BLaER1 (cell line): Measurements from ENCODE around the gene CACNG8.
A peak's percentile ranks its signal among the peaks of the same experiment; 100 is the strongest.
"Not testable (repeated sequence)": the region's sequence is repeated elsewhere in the genome, so short reads cannot be mapped to it uniquely, and the experiment has no call there.

Experiments
- H3K27ac ChIP-seq: shearing (Covaris generic); formaldehyde crosslinking; 2 replicates; pipeline ENCODE4 v1.8.1; 2022
- H3K27me3 ChIP-seq: shearing (Covaris generic); formaldehyde crosslinking; 2 replicates; pipeline ENCODE4 v1.8.1; 2022
- H3K36me3 ChIP-seq: shearing (Covaris generic); formaldehyde crosslinking; 2 replicates; pipeline ENCODE4 v1.8.1; 2022
- H3K4me1 ChIP-seq: shearing (Covaris generic); formaldehyde crosslinking; 2 replicates; pipeline ENCODE4 v1.8.1; 2022
- H3K4me2 ChIP-seq: shearing (Covaris generic); formaldehyde crosslinking; 2 replicates; pipeline ENCODE4 v1.8.1; 2022
- H3K4me3 ChIP-seq: shearing (Covaris generic); formaldehyde crosslinking; 2 replicates; pipeline ENCODE4 v1.8.1; 2022
- H3K9ac ChIP-seq: shearing (Covaris generic); formaldehyde crosslinking; 2 replicates; pipeline ENCODE4 v1.8.1; 2022
- H3K9me3 ChIP-seq: shearing (Covaris generic); formaldehyde crosslinking; 2 replicates; pipeline ENCODE4 v1.8.1; 2022
- H4K20me1 ChIP-seq: shearing (Covaris generic); formaldehyde crosslinking; 2 replicates; pipeline ENCODE4 v1.8.1; 2022
- Cebpa-rat ChIP-seq: shearing (Covaris generic); IDR thresholded peaks from 2 replicates; pipeline ENCODE4 v1.8.1; 2022

The CACNG8 gene

DNA sequence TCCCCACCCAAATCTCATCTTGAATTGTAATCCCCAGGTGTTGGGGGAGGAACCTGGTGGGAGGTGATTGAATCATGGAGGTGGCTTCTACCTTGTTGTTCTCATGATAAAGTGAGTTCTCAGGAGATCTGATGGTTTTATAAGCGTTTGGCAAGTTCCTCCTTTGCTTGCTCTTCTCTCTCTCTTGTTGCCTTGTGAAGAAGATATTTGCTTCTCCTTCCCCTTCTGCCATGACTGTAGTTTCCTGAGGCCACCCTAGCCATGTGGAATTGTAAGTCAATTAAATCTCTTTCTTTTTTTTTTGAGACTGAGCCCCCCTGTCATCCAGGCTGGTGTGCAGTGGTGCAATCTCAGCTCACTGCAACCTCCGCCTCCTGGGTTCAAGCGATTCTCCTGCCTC lies 66.6 kb downstream of the CACNG8 start:
- no peaks in the 10 kb centered on the region for H3K36me3 ChIP-seq
- no peaks in the 10 kb centered on the region for H3K27me3 ChIP-seq
- no peak overlapping the region for H3K4me2 ChIP-seq
- peaks cover 50% of the 10 kb centered on the region for H3K4me1 ChIP-seq
- H3K27ac ChIP-seq, result no peak overlapping the region
- no peaks in the 10 kb centered on the region for H4K20me1 ChIP-seq
- no peak overlapping the region for H3K4me3 ChIP-seq
- no peak for TF ChIP-seq Cebpa-rat
- no peak overlapping the region for H3K9ac ChIP-seq
- H3K9me3 ChIP-seq, result no peaks in the 10 kb centered on the region

DNA sequence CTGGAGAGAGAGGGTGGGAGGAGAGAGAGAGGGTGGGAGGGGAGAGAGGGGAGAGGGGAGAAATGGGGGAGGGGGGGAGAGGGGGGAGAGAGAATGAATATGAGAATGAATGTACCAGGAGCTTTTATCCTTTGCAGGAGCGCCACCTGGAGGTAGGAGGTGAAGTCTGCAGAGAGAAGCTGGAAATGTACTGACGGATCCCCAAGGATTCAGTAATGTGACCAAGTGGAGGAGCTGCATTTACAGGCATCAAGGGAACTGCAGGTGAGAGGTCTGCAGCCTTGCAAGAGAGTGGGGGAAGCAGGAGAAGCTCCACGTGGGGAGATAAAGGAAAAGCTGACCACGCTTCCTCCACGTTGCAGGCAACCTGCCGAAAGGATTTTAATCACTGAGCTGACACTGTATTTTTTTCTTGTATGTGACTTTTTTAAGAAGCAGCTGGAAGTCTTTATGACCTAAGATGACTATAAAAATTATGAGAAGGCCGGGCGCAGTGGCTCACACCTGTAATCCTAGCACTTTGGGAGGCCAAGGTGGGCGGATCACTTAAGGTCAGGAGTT lies 67.3 kb downstream of the CACNG8 start:
- H3K27ac ChIP-seq, result no peak overlapping the region

DNA sequence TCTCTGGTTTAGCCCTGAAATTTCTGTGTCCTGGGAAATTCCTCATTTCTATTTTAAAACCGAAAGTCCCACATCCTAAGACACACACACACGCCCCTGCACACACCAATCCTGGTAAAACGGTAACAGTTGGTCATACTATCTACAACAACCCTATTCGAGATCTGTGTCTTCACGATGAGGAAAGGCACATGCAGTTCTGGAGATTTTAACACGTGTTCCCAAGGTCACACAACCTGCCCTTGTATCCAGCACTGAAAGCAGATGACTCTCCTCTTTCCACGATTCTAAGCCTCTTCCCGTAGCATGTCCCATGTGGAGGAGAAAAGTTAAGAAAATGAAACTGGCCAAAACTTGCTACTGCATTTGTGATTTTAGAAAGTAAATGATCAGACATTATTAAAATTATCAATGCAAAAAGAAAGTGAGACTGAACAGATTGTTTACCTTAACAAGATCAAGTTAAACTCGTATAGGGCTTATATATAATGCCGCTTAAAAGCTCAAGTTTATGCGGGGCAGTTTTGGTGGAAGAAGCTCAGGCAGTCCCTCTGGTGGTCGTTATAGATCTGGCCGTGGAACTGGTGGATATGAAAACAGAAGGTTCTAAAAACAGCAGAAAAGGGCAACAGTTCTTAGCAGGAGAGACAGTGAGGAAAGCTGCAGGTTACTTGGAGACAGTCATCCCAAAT lies 68.3 kb downstream of the CACNG8 start:
- Histone ChIP-seq H3K4me2 (no peak overlapping the region), H3K9ac (no peak overlapping the region), H3K9me3 (peaks cover 6% of the 10 kb centered on the region), H3K4me1 (peaks cover 36% of the 10 kb centered on the region), H3K36me3 (no peaks in the 10 kb centered on the region), H4K20me1 (no peaks in the 10 kb centered on the region), H3K27me3 (no peaks in the 10 kb centered on the region), H3K27ac (no peak overlapping the region), H3K4me3 (no peak overlapping the region)
- TF ChIP-seq Cebpa-rat, result no peak

More for the DNA sequence above, 67.3 kb downstream of the CACNG8 start:
- Histone ChIP-seq H3K9ac (no peak overlapping the region), H3K4me3 (no peak overlapping the region), H4K20me1 (no peaks in the 10 kb centered on the region), H3K36me3 (no peaks in the 10 kb centered on the region), H3K9me3 (no peaks in the 10 kb centered on the region), H3K27me3 (no peaks in the 10 kb centered on the region), H3K4me1 (peaks cover 43% of the 10 kb centered on the region), H3K4me2 (no peak overlapping the region)
- no peak for TF ChIP-seq Cebpa-rat

- H3K36me3 ChIP-seq, result no peaks in the 10 kb centered on the region
- H3K9me3 ChIP-seq, result peaks cover 20% of the 10 kb centered on the region
- no peaks in the 10 kb centered on the region for H4K20me1 ChIP-seq
- H3K4me3 ChIP-seq, result no peak overlapping the region
- H3K27ac ChIP-seq, result no peak overlapping the region
- H3K27me3 ChIP-seq, result no peaks in the 10 kb centered on the region
- no peak overlapping the region for H3K9ac ChIP-seq
- peaks cover 22% of the 10 kb centered on the region; the same call in 1 of the 2 replicates for H3K4me1 ChIP-seq
- H3K4me2 ChIP-seq, result no peak overlapping the region
- TF ChIP-seq Cebpa-rat, result no peak
Observed at GRCh38 chr19:54035215-54036178, 72.8 kb downstream of the CACNG8 start.

- H3K9ac ChIP-seq, H3K27ac ChIP-seq, H3K36me3 ChIP-seq, H3K27me3 ChIP-seq, H3K4me3 ChIP-seq, H4K20me1 ChIP-seq: not testable (repeated sequence)
- Histone ChIP-seq H3K4me2 (0 out of 2 replicates have a peak overlapping the region, but pooled peaks have one; percentile 19), H3K9me3 (peaks cover 20% of the 10 kb centered on the region), H3K4me1 (peaks cover 13% of the 10 kb centered on the region; the same call in 1 of the 2 replicates)
Observed at GRCh38 chr19:54036542-54036941, 73.8 kb downstream of the CACNG8 start.
